SKM-1 (cell line): ENCODE measurements around the gene COL16A1.
"Not testable (repeated sequence)": the region's sequence is repeated elsewhere in the genome, so short reads cannot be mapped to it uniquely, and the experiment has no call there.

Experiments
- DNase-seq: peaks from one replicate; lab custom pipeline; 2025; ENCODE audit not compliant: unreplicated experiment; lab: John Stamatoyannopoulos, UW

COL16A1 gene

GRCh38 chr1:31707059-31707600 lies 3.3 kb upstream of the COL16A1 start:
- not testable (repeated sequence) for DNase-seq

- DNase-seq: no peak
Observed at GRCh38 chr1:31706384-31707058, 2.7 kb upstream of the COL16A1 start.

GRCh38 chr1:31705080-31705866 lies 1.5 kb upstream of the COL16A1 start:
- no peak for DNase-seq

- no peak for DNase-seq
Observed at GRCh38 chr1:31704271-31705079, 658 bp upstream of the COL16A1 start.

DNA sequence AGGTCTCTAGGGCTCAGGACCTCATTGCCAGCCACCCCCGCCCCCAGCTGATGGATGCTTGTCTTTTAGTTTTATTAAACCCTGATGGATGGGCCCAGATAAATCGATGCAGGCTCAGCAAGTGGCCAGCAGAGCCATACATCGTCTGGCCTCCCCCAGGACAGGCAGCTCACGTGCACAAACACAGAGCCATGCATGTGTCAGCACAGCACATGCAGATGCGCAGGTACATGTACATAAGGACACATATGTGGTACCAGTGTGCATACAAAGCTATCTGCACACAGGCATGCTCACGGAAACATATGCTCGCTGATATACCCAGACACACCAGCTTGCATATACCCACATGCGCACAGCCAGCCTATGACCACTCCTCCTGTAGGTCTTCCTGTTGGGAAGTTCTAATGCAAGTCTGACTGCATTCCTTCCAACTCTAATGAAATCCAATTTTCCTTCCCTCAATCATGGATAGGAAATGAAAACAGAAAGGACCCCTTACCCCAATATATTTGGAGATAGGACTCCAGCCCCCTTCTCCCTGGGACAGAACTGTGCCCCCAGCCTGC lies 897 bp downstream of the COL16A1 start:
- no peak for DNase-seq

- DNase-seq: peak; percentile 17
Observed at GRCh38 chr1:31701091-31701736, 2.6 kb downstream of the COL16A1 start.

DNA sequence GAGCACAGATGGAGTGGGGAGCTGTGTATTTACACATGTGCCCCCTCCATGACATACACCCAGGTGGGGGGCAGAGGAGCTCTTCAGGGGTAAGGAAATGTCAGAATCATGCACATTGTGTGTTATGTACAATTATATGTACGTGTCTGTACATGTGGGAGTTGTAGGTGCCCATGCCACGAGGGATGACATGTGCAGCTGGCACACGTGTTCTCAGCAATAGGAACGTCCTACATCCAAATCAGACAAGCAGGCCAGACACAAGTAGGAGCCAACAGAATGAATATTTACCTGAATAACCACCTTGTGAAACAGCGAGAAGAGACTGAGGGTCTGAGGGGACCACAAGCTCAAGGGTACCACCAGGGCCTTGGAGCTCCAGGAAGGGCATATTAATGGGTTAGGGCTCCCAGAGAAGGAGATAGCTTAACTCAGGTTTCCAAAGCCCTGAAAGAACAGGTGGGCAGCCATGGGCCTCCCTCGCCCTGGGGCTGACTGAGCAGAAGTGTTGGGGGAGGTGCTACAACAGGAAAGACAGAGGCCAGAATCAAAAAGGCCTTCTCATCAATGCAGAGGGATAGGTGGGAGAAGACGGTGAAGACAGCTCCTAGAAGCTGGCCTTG lies 3.2 kb downstream of the COL16A1 start:
- DNase-seq: no peak

DNA sequence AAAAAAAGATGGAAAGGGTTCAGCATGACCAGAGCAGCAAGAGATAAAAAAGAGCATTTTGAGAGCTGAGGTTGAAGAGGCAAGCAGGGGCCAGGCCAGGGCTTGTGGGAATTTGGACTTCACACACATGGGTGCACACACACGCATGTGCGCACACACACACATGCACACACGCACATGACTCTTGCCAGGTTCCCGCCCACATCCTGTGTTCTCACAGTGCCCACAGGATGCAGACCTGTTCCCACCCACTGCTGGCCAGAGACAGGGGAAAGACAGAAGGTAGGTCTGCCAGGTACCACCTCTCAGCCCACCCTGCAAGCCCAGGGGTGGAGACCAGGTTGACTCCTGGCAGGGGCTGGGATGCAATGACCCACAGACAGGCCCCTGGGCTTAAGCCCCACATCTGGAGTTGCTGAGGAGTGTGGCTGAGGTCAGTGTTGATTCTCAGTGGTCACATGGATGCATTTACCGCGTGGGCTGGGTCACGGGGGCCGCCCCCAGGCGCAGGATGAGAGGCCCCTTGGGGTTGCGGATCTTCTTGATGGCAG lies 4.4 kb downstream of the COL16A1 start:
- DNase-seq: no peak

- no peak for DNase-seq
Observed at GRCh38 chr1:31697369-31697984, 6.3 kb downstream of the COL16A1 start.

DNA sequence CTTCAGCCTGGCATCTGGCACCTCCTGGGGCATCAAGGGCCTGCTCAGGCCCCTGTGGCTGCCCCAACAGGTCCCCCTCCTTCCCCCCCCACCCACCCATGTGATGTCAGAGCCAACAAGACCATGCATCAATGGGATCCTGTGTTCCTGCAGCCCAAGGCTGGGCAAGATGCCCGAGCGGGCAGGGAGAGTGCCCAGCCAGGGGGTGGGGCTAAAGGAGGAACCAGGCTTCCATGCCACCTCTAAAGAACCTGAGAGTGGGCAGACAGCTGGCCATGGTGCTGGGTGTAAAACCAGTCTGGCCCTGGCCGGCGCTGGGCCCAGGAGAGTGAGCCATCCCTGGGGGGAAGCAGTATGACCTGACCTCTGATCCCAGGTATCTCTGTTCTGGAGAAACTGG lies 7.6 kb downstream of the COL16A1 start:
- DNase-seq: no peak

DNA sequence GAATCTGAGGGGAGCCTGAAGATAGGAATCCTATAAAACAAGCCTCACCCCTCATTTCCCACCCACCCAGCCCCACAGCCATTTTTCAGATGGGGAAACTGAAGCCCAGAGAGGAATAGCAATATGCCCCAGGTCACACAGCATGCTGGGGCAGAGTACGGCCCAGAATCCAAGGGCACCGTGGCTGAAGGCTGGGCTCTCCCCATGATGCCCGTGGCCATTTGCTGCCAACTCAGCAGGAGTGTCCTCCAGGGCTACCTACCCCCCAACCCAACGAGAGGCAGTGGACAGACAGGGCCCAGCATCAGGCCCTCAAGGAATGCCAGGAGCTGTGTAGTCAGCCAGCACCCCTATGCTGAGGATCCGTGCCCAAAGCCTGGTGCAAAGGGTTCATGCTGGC lies 8.5 kb downstream of the COL16A1 start:
- no peak for DNase-seq

DNA sequence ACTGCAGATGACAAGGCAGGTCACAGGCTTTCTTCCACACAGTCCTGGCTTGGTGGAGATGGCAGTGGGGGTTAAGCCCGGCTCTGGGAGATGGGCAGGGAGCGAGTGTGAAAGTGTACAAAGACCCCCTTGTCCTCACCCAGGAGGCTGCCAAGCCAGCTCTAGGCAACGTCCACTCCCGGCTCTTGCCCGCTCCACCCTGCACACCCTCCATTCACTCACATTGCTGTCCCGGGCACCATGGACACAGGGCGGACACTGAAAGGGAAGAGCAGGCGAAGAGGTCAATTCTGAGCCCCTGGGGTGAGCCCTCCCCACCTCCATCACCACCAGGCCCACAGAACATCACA lies 8.9 kb downstream of the COL16A1 start:
- no peak for DNase-seq

DNA sequence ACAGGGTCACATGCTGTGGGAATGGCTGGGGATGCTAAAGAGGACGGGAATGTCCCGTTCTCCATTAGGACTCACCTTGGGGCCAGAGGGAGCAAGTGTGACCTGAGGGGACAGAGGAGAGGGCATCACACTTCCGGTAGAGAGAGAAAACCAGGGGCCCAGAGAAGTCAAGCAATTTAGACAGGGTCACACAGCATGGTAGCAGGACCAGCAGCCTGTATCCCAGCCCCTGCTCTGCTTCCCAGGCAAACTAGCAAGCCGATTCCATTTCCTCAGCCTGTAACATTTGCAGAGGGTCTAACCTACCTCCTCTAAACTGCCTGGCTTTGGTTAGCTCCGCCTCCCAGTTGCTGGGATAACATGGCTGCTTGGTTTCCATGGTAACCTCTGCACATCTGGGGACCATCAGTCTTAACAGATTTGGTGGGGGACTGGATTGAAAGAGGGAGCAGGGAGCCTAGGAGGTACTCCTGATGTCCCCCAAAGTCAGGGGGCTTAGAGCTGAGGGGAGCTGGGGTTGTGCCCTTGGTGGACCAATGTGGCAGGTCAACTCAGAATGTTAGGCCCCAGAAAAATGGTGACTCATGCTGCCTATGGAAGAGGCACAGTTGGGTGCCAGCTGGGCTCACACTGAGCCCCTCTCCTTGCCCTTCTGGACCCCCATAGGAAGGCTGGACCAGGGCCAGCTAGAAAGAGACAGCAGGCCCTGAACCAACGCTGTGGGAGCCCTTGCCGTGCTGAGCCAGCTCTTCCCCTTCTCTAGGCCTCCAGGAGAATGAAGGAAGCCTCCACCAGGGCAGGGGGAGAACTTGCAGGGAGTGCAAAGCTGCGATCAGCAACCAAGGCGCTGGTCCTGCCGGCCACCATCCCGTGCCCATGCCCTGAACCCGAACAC lies 9.5 kb downstream of the COL16A1 start:
- no peak for DNase-seq

- no peak for DNase-seq
Observed at GRCh38 chr1:31693231-31693630, 10.6 kb downstream of the COL16A1 start.

DNA sequence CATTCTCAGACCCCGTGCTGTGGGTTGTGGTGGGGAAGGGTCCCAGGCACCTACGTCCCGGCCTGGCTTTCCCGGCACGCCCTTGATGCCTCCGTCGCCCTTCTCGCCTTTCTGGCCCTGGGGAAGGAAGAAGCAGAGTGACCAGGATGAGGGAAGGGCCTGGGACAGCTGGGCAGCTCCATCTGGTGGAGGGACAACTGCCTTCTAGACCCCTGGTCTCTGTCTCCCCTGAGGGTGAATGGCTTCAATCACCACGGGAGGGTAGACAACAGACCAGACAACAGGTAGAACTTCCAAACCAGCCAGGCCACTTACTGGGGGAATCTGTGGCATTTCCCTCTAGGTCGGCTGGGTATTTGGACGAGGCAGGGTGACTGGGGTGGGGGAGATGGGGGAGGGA lies 11.9 kb downstream of the COL16A1 start:
- DNase-seq: no peak

DNA sequence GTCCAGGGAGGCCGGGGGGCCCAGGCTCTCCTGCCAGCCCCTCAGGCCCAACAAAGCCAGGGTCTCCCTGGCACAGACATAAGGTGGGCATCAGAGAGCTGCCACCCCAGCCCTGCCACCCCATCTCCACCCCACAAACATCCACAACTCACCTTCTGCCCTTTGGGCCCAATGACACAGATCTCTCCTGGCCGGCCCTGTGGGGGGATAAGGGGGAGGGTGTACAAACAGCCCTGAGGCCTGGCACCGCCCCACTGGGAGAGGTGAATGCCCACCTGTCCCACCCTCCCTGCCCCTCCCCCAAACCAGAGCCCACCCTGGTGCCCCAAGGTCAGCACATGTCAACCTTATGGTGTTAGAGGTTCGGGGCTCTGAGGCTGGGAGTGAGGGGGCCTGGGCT lies 12.4 kb downstream of the COL16A1 start:
- DNase-seq: no peak

GRCh38 chr1:31690921-31691320 lies 12.9 kb downstream of the COL16A1 start:
- no peak for DNase-seq

- no peak for DNase-seq
Observed at GRCh38 chr1:31689854-31690253, 14.0 kb downstream of the COL16A1 start.

- no peak for DNase-seq
Observed at GRCh38 chr1:31689379-31689778, 14.4 kb downstream of the COL16A1 start.
